Transverse colon (tissue), 4 donors: ENCODE data around the gene RHNO1.

Experiments
- CTCF ChIP-seq, 5 experiments: fragments of 200-600 bp in 3 of 5; fragments of 450-650 bp in 2 of 5; sonication (generic) in 3 of 5; IDR thresholded peaks; 1 replicate in 2 of 5; 2 replicates in 3 of 5; pipeline ENCODE4 v1.5.1; 2016 to 2017; ENCODE audit warnings: antibody characterized with exemption in 5 of 5, inconsistent platforms in 3 of 5, mild to moderate bottlenecking in 2 of 5, moderate library complexity in 1 of 5
- POLR2A ChIP-seq: fragments of 450-650 bp; IDR thresholded peaks from one replicate; pipeline ENCODE4 v1.6.1; 2016; ENCODE audit warnings: antibody characterized with exemption, mild to moderate bottlenecking, moderate library complexity
- POLR2AphosphoS5 ChIP-seq, 3 donors: sonication (generic); formaldehyde crosslinking; IDR thresholded peaks; one replicate each; pipeline ENCODE4 v1.6.1; 2016; ENCODE audit warnings: antibody characterized with exemption in 3 of 3

DNA sequence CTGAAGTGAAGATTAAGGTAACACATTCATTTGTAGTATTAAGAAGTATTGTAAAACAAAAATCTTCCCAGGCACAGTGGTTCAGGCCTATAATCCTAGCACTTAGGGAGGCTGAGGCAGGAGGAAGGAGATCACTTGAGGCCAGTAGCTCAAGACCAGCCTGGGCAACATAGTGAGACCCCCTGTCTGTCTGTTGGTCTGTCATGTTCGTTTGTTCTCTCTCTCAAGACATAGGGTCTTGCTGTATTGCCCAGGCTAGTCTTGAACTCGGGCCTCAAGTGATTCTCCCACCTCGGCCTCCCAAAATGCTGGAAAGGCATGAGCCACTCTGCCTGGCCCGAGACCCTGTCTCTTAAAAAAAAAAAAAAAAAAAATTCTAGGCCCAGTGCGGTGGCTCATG, 20.4 kb downstream of the RHNO1 start:
- TF ChIP-seq POLR2AphosphoS5 (IDR thresholded peaks at IDR 0.05) (no peak), CTCF (IDR thresholded peaks at IDR 0.05) (no peak), POLR2A (no peak)
